HG02852 (cell line): ENCODE results near the gene ZNF185.

Experiments
- ATAC-seq: cut with Tn5 transposase; IDR thresholded peaks from one replicate; pipeline ENCODE4 v1.9.1; 2021; ENCODE audit warnings: mild to moderate bottlenecking, moderate library complexity; ENCODE audit not compliant: unreplicated experiment

Gene ZNF185

GRCh38 chrX:152897222-152898131, at the start of gene ZNF185:
ZNF185 (plus strand) TSS chrX:152898067; CDS start chrX:152914490, 16,423 bp downstream.
- ATAC-seq = no peak

GRCh38 chrX:152850465-152850864, 47.4 kb upstream of the ZNF185 start:
- no peak for ATAC-seq

- no peak for ATAC-seq
These were observed 43.9 kb upstream of the ZNF185 start for GRCh38 chrX:152853986-152854385.

GRCh38 chrX:152861116-152861515, 36.8 kb upstream of the ZNF185 start:
- ATAC-seq = no peak

GRCh38 chrX:152861826-152862225, 36.0 kb upstream of the ZNF185 start:
- no peak for ATAC-seq

- no peak for ATAC-seq
These were observed 32.5 kb upstream of the ZNF185 start for GRCh38 chrX:152865232-152865920.

- ATAC-seq = no peak
These were observed 31.5 kb upstream of the ZNF185 start for GRCh38 chrX:152866386-152866785.

- ATAC-seq = no peak
These were observed 27.9 kb upstream of the ZNF185 start for GRCh38 chrX:152869972-152870371.

GRCh38 chrX:152871260-152871659, 26.6 kb upstream of the ZNF185 start:
- no peak for ATAC-seq

GRCh38 chrX:152872522-152872921, 25.3 kb upstream of the ZNF185 start:
- no peak for ATAC-seq

- ATAC-seq = no peak
These were observed 24.5 kb upstream of the ZNF185 start for GRCh38 chrX:152873361-152873760.

- ATAC-seq = no peak
These were observed 20.7 kb upstream of the ZNF185 start for GRCh38 chrX:152876931-152877840.

GRCh38 chrX:152878976-152879755, 18.7 kb upstream of the ZNF185 start:
- no peak for ATAC-seq

- ATAC-seq = no peak
These were observed 16.6 kb upstream of the ZNF185 start for GRCh38 chrX:152881289-152881688.

GRCh38 chrX:152884171-152884570, 13.7 kb upstream of the ZNF185 start:
- ATAC-seq = no peak

GRCh38 chrX:152886716-152887115, 11.2 kb upstream of the ZNF185 start:
- ATAC-seq = no peak

GRCh38 chrX:152892499-152892898, 5.4 kb upstream of the ZNF185 start:
- no peak for ATAC-seq

- ATAC-seq = no peak
These were observed 4.6 kb upstream of the ZNF185 start for GRCh38 chrX:152892999-152893891.

- no peak for ATAC-seq
These were observed 3.8 kb upstream of the ZNF185 start for GRCh38 chrX:152893980-152894610.
